SK-MEL-5 (cell line): ENCODE measurements around the gene GGA3. TPM values are rescaled to one million over a fixed set of nuclear protein-coding genes. Genes with fewer than 3 reads are reported as not detected.
"Not testable (repeated sequence)": the region's sequence is repeated elsewhere in the genome, so short reads cannot be mapped to it uniquely, and the experiment has no call there.

Experiments
- DNase-seq: peaks from one replicate; pipeline ENCODE4 v3.0.0-alpha.2; 2016; ENCODE audit warnings: low read depth, low spot score
- in situ Hi-C: cut with HindIII; loops from 2 replicates; pipeline ENCODE4 v1.10.0; 2016; ENCODE audit warnings: low sequenced_read_pairs, high pct_unique_total_duplicates, low pct_unique_long_range_greater_than_20kb
- total RNA-seq: library from RNA; depleted of rRNA; stranded (reverse); fragments of >200 nt; shearing (Covaris generic); gene quantifications from 2 replicates; pipeline ENCODE4 v1.2.3, GENCODE V29; 2014

The GGA3 gene
- total RNA-seq, 1 experiment from 2014 or later = 17.4 TPM

DNA sequence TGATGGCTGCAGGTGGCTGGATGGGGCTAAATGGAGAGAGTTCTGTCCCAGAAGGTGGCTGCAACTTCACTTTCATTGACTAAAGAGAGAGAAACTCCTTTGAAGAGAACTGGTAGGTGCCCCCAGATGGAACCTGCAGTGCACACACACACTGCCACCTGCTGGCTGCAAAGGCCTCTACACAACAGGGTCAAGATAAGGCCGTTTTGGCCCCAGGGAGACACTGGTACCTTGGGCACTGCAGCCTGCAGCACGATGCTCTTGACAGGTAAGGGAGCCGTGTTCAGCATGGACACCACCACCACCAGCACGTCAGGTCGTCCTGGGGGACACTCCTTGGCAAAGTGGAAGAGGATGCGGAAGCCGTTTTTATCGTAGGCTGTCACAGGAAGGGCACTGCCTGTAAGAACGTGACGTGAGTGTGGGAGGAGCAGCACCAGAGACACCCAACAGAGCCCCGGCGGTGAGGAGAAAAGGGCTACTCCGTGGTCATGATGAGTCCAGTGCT, 22.7 kb downstream of the GGA3 start:
- in situ Hi-C loops = no loop called here
- DNase-seq = peak; percentile 87

DNA sequence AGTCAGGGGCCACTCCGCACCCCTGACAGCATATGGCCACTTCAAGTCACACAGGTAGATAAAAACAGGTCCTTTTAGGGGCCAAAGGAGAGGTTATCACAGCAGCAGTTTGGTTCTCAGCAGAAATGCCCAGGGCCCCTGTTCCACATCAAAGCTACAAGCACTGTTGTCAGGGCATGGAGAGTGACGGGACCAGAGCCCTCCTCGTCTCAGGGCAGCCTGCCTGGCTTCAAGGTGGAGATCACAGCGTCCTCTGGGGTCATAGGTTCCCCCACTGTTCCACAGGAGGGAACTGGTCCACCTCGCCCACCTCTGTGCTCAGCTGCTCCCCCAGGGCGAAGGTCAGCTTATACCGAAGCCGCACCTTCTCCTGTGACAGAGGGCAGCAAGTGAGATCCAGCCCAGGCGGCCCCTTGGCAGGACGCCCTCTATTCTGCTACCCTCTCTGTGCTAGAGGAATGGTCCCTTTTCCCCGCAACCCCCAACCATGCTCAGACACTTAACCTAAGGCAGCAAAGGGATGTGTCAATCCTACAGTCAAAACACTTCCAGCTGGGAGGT, 23.3 kb downstream of the GGA3 start:
- in situ Hi-C loops = no loop called here
- no peak for DNase-seq

DNA sequence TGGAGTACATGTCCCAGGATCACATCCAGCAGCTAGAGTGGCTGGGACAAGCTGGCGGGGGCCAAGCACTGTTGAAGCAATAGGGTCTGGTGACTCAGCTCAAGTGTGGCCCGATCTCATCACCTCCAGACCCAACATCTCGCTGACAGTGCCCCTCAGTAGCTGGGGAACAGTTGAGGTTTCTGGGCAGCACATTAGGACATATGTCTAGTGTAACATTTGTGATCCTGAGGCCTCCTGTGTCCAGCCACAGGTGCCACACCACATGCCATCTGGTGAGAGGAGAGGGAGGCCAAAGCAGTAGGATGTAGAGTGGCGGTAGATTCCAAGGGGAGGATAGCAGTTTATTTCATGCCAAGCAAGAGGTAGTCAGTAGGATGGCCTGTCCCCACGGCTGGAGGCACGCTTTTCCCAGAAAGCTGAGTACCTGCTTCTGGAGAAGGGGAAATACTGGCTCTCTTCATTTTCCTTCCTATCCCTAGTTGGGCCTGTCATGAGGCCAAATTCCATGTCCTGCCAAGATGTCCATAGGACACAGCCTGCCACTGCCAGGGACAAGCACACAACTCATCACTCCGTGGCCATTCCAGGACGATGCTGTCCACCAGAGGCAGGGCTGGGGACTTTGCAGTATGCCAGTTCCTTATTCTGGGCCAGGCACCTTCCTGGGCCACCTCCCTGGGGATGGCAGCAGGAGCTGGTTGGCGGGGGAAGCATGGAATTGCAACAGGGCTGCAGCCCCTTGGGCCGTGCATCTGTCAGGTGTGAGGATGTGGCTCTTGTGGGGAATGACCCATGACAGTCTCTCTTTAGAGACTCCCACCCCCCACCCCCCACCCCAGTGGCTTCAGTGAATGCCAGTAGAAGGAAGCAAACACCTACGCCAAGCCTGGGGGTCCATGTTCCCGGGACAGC, 24.0 kb downstream of the GGA3 start:
- in situ Hi-C loops = no loop called here
- DNase-seq = no peak

DNA sequence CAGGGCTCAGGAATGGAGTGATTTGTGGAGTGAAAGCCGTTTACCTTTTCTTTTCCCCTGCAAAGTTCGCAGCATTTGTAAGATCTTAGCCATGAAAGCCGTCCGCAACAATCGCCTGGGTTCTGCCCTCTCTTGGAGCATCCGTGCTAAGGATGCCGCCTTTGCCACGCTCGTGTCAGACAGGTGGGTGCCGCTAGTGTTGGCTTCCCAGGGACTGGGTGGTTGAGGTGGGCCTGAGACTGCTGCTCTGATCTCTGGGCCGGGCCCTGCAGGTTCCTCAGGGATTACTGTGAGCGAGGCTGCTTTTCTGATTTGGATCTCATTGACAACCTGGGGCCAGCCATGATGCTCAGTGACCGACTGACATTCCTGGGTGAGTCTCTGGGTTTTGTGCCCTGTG, 28.6 kb downstream of the GGA3 start:
- no peak for DNase-seq
- in situ Hi-C loops = no loop called here

DNA sequence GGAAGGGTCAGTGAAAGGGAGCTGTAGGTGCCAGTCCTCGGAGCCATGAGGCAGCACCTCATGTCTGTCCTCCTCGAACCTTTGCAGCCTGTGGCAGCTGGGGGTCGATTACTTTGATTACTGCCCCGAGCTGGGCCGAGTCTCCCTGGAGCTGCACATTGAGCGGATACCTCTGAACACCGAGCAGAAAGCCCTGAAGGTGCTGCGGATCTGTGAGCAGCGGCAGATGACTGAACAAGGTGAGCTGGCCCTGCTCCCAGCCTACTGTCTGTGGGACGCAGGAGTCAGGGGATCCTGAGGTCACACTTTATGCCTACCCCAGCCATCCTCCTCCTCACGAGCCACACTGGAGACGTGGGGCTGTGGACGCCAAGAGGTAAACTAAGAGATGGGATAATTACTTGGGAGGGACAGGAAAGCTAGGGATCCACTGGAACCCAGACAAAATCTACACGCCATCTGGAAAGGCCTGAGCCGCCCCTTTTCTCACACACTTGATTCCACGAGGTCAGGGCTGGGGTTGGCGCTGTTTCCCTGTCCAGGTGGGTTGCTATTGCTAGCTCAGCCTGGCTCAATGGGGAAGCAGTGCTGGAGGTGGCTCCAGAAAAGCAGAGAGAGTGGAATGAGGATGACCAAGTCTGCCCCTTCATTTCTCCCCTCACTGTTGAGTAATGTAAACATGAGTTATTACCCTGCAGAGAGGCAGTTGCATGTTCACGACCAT, 29.5 kb downstream of the GGA3 start:
- in situ Hi-C loops = no loop called here
- DNase-seq = no peak

DNA sequence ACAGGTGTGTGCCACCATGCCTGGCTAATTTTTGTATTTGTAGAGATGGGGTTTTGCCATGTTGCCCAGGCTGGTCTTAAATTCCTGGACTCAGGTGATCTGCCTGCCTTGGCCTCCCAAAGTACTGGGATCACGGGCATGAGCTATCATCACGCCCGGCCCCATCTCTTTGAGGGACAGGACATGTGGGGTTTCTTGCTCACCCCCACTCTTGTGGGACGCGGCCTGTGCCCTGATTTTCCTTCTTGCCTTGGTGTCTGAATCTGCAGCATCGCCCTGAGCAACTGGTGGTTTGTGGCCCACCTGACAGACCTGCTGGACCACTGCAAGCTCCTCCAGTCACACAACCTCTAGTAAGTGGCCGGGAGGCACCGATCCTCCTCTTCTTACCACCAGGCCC, 30.3 kb downstream of the GGA3 start:
- in situ Hi-C loops = no loop called here
- DNase-seq = no peak

DNA sequence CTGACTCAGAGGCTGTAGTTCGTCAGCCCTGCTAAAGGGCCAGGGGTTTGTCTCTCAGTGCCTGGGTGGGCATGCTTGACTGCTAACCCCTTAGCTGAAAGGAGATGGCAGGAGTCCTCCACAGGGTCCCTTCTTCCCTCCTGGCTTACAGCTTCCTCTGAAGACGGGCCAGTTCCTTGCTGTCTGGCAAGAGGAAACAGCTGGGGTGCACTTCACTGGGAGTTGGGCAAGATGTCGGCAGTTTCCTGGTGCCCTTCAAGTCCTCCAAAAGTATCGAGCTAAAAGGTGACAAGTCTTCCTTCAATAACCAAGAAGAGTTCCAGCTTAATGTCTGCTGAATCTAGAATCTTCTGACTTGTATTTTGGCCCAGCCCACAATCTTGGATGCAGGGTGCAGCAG, 32.6 kb downstream of the GGA3 start:
- in situ Hi-C loops = no loop called here
- no peak for DNase-seq

DNA sequence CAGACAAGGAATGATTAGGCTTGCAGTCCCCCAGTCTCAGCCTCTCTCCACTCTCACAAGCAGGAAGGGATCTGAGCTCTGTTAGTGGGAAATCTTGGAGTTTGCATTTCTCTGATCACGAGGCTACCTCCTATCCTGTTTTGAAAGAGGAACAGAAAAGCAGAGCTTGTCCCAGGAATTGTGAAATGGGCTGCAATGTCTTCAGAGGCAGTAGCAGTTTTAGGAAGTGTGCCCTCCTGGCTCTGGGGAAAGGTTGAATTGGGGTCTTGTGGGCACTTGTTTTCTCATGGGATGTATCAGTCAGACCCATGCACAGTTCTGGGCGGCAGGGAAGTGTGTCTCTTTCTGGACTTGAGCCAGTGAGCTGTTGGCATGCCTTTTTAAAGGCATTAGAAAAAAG, 33.1 kb downstream of the GGA3 start:
- in situ Hi-C loops = no loop called here

DNA sequence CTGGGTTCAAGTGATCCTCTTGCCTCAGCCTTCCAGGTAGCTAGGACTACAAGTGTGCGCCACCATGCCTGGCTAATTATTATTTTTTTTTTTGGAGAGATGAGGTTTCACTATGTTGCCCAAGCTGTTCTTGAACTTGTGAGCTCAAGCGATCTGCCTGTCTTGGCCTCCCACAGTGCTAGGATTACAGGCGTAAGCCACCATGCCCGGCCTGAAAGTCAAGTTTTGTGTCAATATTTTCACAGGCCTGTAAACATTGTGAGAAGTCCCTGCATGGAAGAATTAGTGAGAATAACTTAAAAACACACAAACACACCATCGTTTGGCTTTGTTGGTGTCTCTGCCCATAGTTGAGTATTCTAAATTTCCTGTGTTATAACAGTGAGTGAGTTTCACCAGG, 33.7 kb downstream of the GGA3 start:
- in situ Hi-C loops = no loop called here

More for the DNA sequence above, 33.1 kb downstream of the GGA3 start:
- DNase-seq = peak; percentile 50

DNA sequence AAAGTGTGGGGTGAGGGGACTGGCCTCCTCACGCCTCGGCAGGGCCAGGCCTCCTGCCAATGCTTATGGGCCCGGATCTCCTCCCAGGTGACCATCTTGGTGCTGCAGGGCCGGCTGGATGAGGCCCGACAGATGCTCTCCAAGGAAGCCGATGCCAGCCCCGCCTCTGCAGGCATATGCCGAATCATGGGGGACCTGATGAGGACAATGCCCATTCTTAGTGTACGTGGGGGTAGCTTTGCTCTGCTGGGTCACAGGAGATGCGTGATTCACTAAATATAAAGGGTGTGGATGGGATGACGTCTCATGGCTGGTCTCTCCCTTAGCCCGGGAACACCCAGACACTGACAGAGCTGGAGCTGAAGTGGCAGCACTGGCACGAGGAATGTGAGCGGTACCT, 36.4 kb downstream of the GGA3 start:
- DNase-seq = no peak

More for the DNA sequence above, 33.7 kb downstream of the GGA3 start:
- no peak for DNase-seq

DNA sequence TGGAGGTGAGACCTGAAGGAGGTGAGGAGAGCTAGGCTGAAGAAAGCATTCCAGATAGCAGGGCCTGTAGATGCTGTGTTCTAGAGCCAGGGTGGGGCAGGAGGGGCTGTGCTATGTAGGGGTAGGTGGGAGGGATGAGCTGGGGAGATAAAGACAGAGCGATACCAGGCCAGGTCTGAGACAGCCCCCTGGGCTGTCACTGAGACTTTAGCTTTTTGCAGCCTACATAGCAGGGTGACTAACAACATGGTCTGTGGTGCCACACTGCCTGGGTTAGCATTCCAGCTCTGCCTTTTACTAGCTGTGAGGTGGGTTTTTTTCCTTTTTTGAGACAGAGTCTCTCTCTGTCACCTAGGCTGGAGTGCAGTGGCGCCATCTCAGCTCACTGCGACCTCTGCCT, 41.6 kb downstream of the GGA3 start:
- in situ Hi-C loops = no loop called here
- DNase-seq = no peak

More for the DNA sequence above, 36.4 kb downstream of the GGA3 start:
- in situ Hi-C loops = no loop called here

DNA sequence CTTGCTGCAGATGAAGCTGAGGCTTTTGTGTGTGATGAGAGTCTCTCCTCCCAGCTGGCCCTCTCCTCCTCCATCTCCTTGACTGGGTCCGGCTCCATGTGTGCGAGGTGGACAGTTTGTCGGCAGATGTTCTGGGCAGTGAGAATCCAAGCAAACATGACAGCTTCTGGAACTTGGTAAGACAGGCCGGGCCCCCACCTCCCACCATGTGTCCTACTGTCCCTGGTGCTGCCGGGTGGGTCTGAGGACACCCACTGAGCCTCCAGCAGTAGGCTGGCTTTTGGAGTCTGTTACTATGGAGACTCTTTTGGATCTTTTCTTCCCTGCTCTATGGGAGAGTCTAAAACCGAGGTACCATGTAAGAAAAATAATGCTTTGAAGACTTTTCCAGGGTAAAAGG, 43.3 kb downstream of the GGA3 start:
- DNase-seq = no peak
- in situ Hi-C loops = no loop called here

DNA sequence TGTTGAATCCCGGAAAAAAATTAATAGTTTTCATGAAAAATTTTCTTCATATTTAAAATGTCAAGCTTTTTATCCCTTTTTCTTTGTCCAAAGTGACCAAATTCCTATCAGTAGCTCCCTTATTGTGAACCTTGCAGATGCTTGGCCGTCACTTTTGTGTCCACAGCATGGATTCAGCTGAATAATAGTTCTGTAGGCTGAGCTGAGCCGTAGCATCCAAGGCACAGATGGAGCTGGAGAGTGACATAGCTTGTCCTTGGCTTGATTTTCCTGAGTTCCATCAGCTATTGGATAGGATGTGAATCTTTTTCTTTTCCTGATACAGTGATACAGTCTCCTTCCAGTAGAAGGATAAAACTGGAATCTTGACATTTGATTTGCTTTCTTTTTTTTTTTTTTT, 52.3 kb downstream of the GGA3 start:
- DNase-seq = no peak
- in situ Hi-C loops = no loop called here

DNA sequence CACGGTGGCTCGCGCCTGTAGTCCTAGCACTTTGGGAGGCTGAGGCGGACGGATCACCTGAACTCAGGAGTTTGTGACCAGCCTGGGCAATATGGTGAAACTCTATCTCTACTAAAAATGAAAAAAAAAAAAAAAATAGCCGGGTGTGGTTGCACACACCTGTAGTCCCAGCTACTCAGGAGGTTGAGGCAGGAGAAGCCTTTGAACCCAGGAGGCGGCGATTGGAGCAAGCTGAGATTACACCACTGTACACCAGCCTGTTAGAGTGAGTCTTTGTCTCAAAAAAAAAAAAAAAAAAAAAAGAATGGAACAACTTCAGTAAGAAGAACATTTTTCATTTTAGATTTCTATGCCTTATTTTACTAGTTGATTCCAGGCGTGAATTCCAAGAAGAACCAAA, 53.2 kb downstream of the GGA3 start:
- DNase-seq = no peak
- in situ Hi-C loops = no loop called here

DNA sequence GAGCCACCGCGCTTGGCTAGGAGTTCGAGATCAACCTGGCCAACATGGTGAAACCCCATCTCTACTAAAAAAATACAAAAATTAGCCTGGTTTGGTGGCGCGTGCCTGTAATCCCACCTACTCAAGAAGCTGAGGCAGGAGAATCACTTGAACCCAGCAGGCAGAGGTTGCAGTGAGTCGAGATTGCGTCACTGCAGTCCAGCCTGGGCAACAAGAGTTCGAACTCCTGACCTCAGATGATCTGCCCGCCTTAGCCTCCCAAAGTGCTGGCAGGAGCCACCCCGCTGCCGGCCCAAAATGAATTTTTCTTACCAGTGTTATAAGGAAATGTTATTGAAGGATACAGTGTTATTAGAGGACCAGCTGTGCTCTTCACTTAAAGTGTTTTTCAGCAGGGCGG, 53.6 kb downstream of the GGA3 start:
- in situ Hi-C loops = no loop called here
- DNase-seq = no peak

DNA sequence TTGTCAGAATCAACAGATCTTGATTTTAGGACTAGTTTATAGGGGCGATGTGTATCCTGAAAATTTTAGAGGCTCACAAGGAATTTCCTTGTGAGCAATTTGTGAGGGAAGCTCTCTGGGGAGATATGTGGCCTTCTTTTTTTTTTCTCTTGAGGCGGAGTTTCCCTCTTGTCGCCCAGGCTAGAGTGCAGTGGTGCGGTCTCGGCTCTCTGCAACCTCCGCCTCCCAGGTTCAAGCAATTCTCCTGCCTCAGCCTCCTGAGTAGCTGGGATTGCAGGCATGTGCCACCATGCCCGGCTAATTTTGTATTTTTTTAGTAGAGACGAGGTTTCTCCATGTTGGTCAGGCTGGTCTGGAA, 54.4 kb downstream of the GGA3 start:
- DNase-seq, in situ Hi-C loops: not testable (repeated sequence)

DNA sequence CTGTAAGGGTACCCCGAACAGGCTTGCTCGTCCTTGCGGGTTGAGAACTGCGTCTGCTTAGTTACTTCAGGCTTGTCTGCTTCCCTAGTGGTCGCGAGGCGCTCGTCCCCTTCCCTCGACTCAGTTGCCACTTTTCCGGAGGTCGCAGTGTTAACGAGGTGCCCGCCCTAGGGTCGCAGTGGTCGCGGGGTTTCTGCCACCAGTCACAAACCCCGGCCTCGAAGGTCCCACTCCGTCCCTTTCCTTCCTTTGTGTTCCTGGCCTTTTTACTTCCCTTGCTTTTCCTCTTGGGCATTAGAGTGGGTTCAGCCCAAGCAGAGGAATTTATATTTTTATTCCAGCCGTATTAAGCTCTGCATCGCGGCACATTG, 55.6 kb downstream of the GGA3 start:
- in situ Hi-C loops = no loop called here

DNA sequence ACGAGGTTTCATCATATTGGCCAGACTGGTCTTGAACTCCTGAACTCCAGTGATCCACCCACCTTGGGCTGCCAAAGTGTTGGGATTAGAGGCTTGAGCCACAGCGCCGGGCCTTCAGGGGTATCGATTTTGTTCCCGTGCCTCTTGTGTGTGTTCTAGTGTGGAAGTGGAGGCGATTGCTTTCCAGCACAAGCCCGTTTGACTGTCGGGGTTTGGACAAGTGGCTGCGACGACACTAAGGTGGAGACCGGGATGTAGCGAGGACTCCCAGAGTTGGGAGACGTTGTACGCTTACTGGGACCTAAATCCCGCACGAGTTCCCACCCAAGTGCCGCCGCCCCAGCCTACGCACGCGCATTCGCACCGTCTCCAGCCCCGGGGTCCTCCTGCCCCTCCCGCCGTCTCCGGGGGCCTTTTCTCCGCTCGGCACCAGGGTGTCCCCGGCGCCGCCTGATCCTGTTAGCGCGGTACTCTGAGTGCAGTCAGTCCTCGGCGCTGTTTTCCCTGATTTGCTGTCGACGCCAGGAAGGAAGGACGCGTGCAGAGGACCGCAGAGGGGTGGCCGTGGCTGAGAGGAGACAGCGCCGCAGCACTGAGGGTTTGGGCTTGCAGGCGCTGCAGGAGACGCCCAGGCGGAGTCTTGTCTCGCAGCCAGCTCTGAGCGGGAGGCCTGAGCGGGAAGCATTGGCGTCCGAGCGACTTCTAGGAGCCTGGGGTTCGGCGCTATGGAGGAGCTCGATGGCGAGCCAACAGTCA, 56.2 kb downstream of the GGA3 start, which contains the start of gene NUP85:
NUP85 (plus strand) TSS at position 643 of the 756 bp plus-strand sequence; CDS start at position 726, 83 bp downstream.
- peak; percentile 98 for DNase-seq
- in situ Hi-C loops = no loop called here

More for the DNA sequence above, 55.6 kb downstream of the GGA3 start:
- DNase-seq = no peak
